ENCODE data around the gene KDM4B.

GRCh38 chr19:4957981-4958380 is 10.9 kb upstream of the KDM4B start:
- no peak for TF ChIP-seq MAX (IDR thresholded peaks at IDR 0.05; ENCODE audit: low read depth, low read length)
- no peak for TF ChIP-seq SKIL (IDR thresholded peaks at IDR 0.05; ENCODE audit: low read depth, poor library complexity, severe bottlenecking)
- TF ChIP-seq CTCF (IDR thresholded peaks at IDR 0.05 in 2 of 3, conservative IDR thresholded peaks at IDR 0.05 in 1 of 3; ENCODE audit: control insufficient read depth in 2 of 3, extremely low read depth in 1 of 3, insufficient read depth in 1 of 3, low read depth in 3 of 3, low read length in 3 of 3): no peak
- TF ChIP-seq KAT2A (conservative IDR thresholded peaks at IDR 0.05; ENCODE audit: control insufficient read depth, low read depth, low read length): no peak
- no peak for TF ChIP-seq YY1 (IDR thresholded peaks at IDR 0.05; ENCODE audit: low read depth, low read length)

All from GM12878 (cell line).